OCI-LY3 (cell line): ENCODE results near the gene GPR137B.

ENCODE experiments used
- EZH2phosphoT487 ChIP-seq: fragments of 200-600 bp; shearing (Covaris generic); IDR thresholded peaks from 2 replicates; pipeline ENCODE4 v1.6.1; 2018; ENCODE audit warnings: antibody characterized with exemption, mixed run types, low read depth
- TF ChIP-seq, protein P1 (sequence below): fragments of 200-600, 300-600 bp; sonication (generic); IDR thresholded peaks from 2 replicates; pipeline ENCODE4 v1.5.1; 2014; ENCODE audit warnings: antibody characterized with exemption, low read length, low read depth

- TF ChIP-seq, protein P1, sequence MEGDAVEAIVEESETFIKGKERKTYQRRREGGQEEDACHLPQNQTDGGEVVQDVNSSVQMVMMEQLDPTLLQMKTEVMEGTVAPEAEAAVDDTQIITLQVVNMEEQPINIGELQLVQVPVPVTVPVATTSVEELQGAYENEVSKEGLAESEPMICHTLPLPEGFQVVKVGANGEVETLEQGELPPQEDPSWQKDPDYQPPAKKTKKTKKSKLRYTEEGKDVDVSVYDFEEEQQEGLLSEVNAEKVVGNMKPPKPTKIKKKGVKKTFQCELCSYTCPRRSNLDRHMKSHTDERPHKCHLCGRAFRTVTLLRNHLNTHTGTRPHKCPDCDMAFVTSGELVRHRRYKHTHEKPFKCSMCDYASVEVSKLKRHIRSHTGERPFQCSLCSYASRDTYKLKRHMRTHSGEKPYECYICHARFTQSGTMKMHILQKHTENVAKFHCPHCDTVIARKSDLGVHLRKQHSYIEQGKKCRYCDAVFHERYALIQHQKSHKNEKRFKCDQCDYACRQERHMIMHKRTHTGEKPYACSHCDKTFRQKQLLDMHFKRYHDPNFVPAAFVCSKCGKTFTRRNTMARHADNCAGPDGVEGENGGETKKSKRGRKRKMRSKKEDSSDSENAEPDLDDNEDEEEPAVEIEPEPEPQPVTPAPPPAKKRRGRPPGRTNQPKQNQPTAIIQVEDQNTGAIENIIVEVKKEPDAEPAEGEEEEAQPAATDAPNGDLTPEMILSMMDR = no peak
- TF ChIP-seq EZH2phosphoT487 = no peak
Observed at GRCh38 chr1:236206548-236206947, 64.2 kb downstream of the GPR137B start.
